Pancreas (tissue), 10 donors: Measurements from ENCODE around the gene ECE1. TPM values are rescaled to one million over a fixed set of nuclear protein-coding genes. Genes with fewer than 3 reads are reported as not detected.

Experiments used
- ATAC-seq, 4 donors: fragments of 200-7000 bp; cut with Tn5 transposase; one replicate each; pipeline versions ENCODE4 v1.8.0 to v1.9.1; 2020; ENCODE audit warnings: mild to moderate bottlenecking in 4 of 4, moderate library complexity in 4 of 4
- DNase-seq, 6 donors: peaks; one replicate each; pipeline ENCODE4 v3.0.0-alpha.2; 2020
- FAIRE-seq: peaks from 2 replicates; lab custom pipeline; 2012; peaks lifted over from hg19 to GRCh38; lab: Jason Lieb, UNC
- H3K27ac ChIP-seq, 4 donors: fragments of 200-600 bp; sonication (generic); 1 replicate in 3 of 4; 2 replicates in 1 of 4; pipeline versions ENCODE4 v1.5.0 to v1.8.0; 2020
- H3K27me3 ChIP-seq, 4 donors: fragments of 200-600 bp; one replicate each; pipeline ENCODE4 v1.8.0; 2021
- H3K36me3 ChIP-seq, 3 donors: fragments of 200-600 bp; sonication (generic) in 1 of 3; one replicate each; pipeline versions ENCODE4 v1.5.0 to v1.8.0; 2020 to 2021
- H3K4me1 ChIP-seq, 3 donors: fragments of 200-600 bp; one replicate each; pipeline ENCODE4 v1.8.0; 2021
- H3K4me3 ChIP-seq, 4 donors: fragments of 200-600 bp; sonication (generic) in 2 of 4; one replicate each; pipeline versions ENCODE4 v1.5.0 to v1.8.0; 2020 to 2021
- H3K9me3 ChIP-seq, 4 donors: fragments of 200-600 bp; one replicate each; pipeline ENCODE4 v1.8.0; 2021
- WGBS, 2 donors: extraction: QIAGEN DNeasy Blood & Tissue Kit; methylation state at CpG; one replicate each; pipeline ENCODE4 v1.1.7; 2013; 5-methylcytosine and 5-hydroxymethylcytosine counted together
- intact Hi-C, 3 donors: fragments of 100-400 bp; cut with DNase I; formaldehyde crosslinking; loops; one replicate each; pipeline versions ENCODE4 v1.11.1 to v1.14.2; 2022
- polyA plus RNA-seq, 2 donors: library from polyadenylated mRNA; stranded (reverse); fragments of 200-250 nt; gene quantifications; one replicate each; pipeline ENCODE4 v1.2.3, GENCODE V29; 2013
- total RNA-seq, 6 donors: library from RNA; stranded (reverse); fragmentation: NEBNext Ultra II Directional in 4 of 6; extraction: Animal tissue kit (Norgen Biotek cat#: 25700) in 4 of 6; gene quantifications; one replicate each; pipeline versions ENCODE4 v1.2.1 to v1.2.4, GENCODE V29; 2021 to 2023
- TF ChIP-seq, protein P1 (sequence below), 4 donors: fragments of 200-600 bp; sonication (generic) in 3 of 4; IDR thresholded peaks; one replicate each; pipeline versions ENCODE4 v1.5.0 to v1.8.0; 2021; ENCODE audit warnings: antibody characterized with exemption in 4 of 4
- donor health status: healthy with polysubstance abuse.
- donor health status: DM: no; HTN: no; CAD: no; lungs with moderate emphysema.
- donor health status: DM: no; HTN: no; CAD: no.
- donor health status: control.
- donor health status: control.
- donor health status: Bipolar disorder and iron deficiency.
- donor health status: DM: yes; HTN: yes; CAD: no.
- donor health status: DM: no; HTN: no; CAD: no.
- donor health status: DM: no; HTN: no; CAD: no.
- donor health status: DM: yes; HTN: yes; CAD: no.

Gene ECE1
- total and polyA plus RNA-seq, 8 donors: 38.1 to 141 (median 85.8) TPM

DNA sequence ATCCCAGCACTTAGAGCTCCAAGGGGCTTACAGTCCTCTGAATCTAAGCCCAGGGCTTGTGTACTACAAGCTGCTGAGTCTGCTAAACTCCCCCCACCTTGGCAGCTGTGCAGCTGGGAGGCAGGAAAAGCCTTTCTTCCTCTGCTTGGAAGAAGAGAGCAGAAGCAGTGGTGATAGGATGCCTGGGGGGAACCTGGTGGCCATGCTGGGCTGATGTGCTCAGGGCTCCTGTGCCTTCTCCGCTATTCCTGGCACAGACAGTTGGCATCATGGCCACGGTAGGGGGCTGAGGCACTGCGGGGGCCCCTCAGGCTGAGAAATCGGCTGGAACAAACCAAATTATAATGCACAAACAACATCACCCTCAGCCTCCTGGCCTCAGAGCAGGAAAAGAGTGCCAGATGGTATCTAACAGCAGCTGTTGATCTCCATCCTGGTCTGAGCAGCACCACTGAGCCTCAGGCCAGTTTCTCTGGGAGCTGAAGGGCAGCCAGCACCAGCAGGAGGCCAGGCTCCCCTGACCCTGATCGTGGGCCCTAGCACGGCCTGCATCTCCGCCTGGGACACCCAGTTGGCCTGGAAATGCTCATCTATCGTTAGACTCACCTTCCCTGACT, 35.8 kb downstream of the ECE1 start:
- H3K27me3 ChIP-seq: no peaks in the 10 kb centered on the region
- ATAC-seq (peak in 2 of 4 donors; percentile 3 to 7), FAIRE-seq (no peak), DNase-seq (peak in 2 of 6 donors; percentile 34 to 38)
- no peaks in the 10 kb centered on the region for H3K9me3 ChIP-seq
- TF ChIP-seq, protein P1, sequence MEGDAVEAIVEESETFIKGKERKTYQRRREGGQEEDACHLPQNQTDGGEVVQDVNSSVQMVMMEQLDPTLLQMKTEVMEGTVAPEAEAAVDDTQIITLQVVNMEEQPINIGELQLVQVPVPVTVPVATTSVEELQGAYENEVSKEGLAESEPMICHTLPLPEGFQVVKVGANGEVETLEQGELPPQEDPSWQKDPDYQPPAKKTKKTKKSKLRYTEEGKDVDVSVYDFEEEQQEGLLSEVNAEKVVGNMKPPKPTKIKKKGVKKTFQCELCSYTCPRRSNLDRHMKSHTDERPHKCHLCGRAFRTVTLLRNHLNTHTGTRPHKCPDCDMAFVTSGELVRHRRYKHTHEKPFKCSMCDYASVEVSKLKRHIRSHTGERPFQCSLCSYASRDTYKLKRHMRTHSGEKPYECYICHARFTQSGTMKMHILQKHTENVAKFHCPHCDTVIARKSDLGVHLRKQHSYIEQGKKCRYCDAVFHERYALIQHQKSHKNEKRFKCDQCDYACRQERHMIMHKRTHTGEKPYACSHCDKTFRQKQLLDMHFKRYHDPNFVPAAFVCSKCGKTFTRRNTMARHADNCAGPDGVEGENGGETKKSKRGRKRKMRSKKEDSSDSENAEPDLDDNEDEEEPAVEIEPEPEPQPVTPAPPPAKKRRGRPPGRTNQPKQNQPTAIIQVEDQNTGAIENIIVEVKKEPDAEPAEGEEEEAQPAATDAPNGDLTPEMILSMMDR (IDR thresholded peaks at IDR 0.05): no peak
- no peak overlapping the region for H3K4me3 ChIP-seq
- peaks cover 40 to 42% (median 41%) of the 10 kb centered on the region in 3 donors for H3K4me1 ChIP-seq
- H3K27ac ChIP-seq: peak overlapping the region; percentile 34 to 95 (median 90)
- intact Hi-C loops: loop anchor here in 1 of 3 donors (2.0 kb wide), 1 partner anchor 114 kb away; no protein-coding TSS in a partner anchor
- 51% methylated on average over 8 of the region's 8 CpGs for WGBS, 2 donors
- peaks cover 0 to 38% (median 9%) of the 10 kb centered on the region in 3 donors for H3K36me3 ChIP-seq

DNA sequence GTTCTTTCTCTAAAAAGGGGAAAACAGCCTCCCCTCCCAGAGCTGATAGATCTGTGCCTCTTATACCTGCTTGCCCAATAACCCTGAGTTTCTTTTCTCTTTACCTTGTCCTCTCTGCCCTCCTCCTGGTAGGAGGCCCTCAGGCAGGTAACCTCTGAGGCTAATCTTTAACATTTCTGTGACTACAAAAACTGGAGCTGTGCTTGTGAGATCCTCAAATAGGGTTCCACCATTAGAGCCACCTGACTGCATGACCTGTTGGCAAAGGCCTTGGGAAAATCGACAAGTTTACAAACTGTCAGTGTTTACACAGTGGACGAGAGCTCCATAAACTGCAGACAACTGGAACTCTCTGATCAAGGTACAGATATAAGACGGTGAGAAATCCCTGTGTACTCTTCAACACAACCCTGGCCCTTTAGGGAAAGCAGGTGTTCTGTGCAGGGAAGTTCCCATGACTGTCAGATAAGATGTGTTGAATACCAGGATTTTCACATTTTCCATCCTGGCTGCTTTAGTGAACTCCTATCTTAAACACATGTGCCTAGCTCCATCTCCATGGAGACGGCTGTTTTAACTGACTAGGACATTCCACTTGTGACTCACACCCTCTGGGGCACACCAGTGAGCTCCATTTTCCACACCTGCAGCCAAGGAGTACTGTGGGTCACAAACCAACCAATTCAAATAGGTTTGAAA, 38.3 kb downstream of the ECE1 start:
- peak overlapping the region; percentile 87 to 95 (median 93) for H3K27ac ChIP-seq
- DNase-seq: peak in 4 of 6 donors; percentile 80 to 96 (median 94)

DNA sequence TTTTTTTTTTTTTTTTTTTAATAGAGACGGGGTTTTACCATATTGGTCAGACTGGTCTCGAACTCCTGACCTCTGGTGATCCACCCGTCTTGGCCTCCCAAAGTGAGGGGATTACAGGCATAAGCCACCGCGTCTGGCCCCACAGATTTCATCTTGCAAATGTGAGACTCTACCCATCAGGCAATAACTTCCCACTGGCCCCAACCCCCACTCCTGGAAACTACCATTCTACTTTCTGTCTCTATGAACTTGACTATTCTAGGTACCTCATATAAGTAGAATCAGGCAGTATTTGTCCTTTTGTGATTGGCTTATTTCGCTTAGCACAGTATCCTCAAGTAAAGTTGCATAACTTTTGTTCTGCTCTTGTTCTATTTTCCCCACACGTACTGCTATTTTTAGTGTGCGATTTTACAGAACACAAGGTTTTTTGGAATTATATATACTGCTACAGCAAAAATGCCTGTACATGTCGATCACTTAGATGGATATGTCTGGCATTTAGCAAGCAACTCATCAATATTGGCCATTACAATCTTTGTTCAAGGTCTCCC, 40.2 kb downstream of the ECE1 start:
- TF ChIP-seq, protein P1 (IDR thresholded peaks at IDR 0.05): no peak
- DNase-seq (peak in 1 of 6 donors; percentile 20), FAIRE-seq (no peak), ATAC-seq (no peak)
- Histone ChIP-seq H3K4me1 (peaks cover 59 to 66% (median 60%) of the 10 kb centered on the region in 3 donors), H3K27ac (peak overlapping the region in 3 of 4 donors; percentile 29 to 95 (median 92)), H3K36me3 (peaks cover 0 to 4% (median 0%) of the 10 kb centered on the region in 3 donors), H3K27me3 (no peaks in the 10 kb centered on the region), H3K9me3 (no peaks in the 10 kb centered on the region), H3K4me3 (no peak overlapping the region)
- WGBS, 2 donors: 86 to 90% methylated on average over 9 of the region's 9 CpGs
- intact Hi-C loops: no loop called here

More for the DNA sequence above, 38.3 kb downstream of the ECE1 start:
- ATAC-seq (peak; percentile 73 to 84 (median 78)), FAIRE-seq (peak; percentile 71)
- H3K4me3 ChIP-seq: peak overlapping the region in 1 of 4 donors; percentile 2
- H3K4me1 ChIP-seq: peaks cover 52 to 65% (median 60%) of the 10 kb centered on the region in 3 donors
- H3K9me3 ChIP-seq: no peaks in the 10 kb centered on the region
- intact Hi-C loops: no loop called here
- H3K36me3 ChIP-seq: peaks cover 0 to 19% (median 9%) of the 10 kb centered on the region in 3 donors
- H3K27me3 ChIP-seq: no peaks in the 10 kb centered on the region
- WGBS, 2 donors: 15% methylated on average over 4 of the region's 4 CpGs
- TF ChIP-seq, protein P1 (IDR thresholded peaks at IDR 0.05): no peak

DNA sequence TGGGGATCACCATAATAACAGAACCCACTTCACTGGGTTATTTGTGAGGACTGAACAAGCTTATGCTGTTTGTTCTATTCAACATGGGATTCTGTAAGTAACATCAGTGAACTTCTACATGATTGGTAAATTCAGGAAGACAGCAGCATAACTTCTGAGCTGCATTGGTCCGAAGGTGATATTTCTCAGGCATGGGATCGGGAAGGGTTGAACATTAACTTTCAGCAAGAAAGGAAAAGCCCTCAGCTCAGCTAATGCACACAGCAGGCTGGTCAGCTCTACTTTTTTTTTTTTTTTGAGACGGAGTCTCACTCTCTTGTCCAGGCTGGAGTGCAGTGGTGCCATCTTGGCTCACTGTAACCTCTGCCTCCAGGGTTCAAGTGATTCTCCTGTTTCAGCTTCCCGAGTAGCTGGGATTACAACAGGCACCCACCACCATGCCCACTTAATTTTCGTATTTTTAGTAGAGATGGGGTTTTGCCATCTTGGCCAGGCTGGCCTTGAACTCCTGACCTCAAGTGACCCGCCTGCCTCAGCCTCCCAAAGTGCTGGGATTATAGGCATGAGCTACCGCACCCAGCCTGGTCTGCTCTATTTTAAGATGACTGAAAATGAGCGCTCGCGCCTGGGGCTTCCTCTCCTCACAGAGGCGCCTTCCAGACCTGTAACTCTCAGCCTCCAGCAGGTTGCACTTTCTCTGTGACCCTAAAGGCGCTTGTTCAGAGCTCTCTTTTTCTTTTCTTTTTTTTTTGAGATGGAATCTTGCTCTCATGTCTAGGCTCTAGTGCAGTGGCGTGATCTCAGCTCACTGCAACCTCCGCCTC, 42.2 kb downstream of the ECE1 start:
- H3K9me3 ChIP-seq: no peaks in the 10 kb centered on the region
- H3K36me3 ChIP-seq: peaks cover 0 to 4% (median 0%) of the 10 kb centered on the region in 3 donors
- WGBS, 2 donors: 56 to 60% methylated on average over 14 of the region's 14 CpGs

More for the DNA sequence above, 42.2 kb downstream of the ECE1 start:
- FAIRE-seq (no peak), ATAC-seq (peak; percentile 19 to 49 (median 31)), DNase-seq (peak in 1 of 6 donors; percentile 46)
- intact Hi-C loops: no loop called here
- peaks cover 48 to 65% (median 62%) of the 10 kb centered on the region in 3 donors for H3K4me1 ChIP-seq
- no peak overlapping the region for H3K4me3 ChIP-seq
- H3K27me3 ChIP-seq: no peaks in the 10 kb centered on the region
- H3K27ac ChIP-seq: peak overlapping the region; percentile 43 to 95 (median 76)
- TF ChIP-seq, protein P1 (IDR thresholded peaks at IDR 0.05): no peak
